Neural cell (in vitro differentiated cells): Measurements from ENCODE around the gene GALNT2. TPM values are rescaled to one million over a fixed set of nuclear protein-coding genes. Genes with fewer than 3 reads are reported as not detected.

Source experiments
- H2AFZ ChIP-seq: fragments of 200-600, 300-800 bp; sonication (generic), shearing (Covaris generic); 2 replicates; pipeline ENCODE4 v1.6.0; 2014; ENCODE audit warnings: low read depth, mild to moderate bottlenecking, antibody characterized with exemption, low read length, moderate library complexity
- H3F3A ChIP-seq: fragments of 200-600 bp; shearing (Covaris generic); 2 replicates; pipeline ENCODE4 v1.6.1; 2016; ENCODE audit warnings: mild to moderate bottlenecking, moderate library complexity, mixed read lengths, antibody characterized with exemption, low read length; ENCODE audit not compliant: insufficient read depth, poor library complexity, severe bottlenecking
- H3K27ac ChIP-seq: fragments of 200-600, 300-800 bp; sonication (generic), shearing (Covaris generic); 2 replicates; pipeline ENCODE4 v1.5.1; 2014; ENCODE audit warnings: mild to moderate bottlenecking, low read length, moderate library complexity
- H3K27me3 ChIP-seq: fragments of 300-800, 200-600 bp; sonication (generic), shearing (Covaris generic); 2 replicates; pipeline ENCODE4 v1.6.0; 2014; ENCODE audit warnings: mild to moderate bottlenecking, low read depth, low read length, moderate library complexity; ENCODE audit not compliant: insufficient read depth
- H3K36me3 ChIP-seq: fragments of 300-800, 200-600 bp; sonication (generic), shearing (Covaris generic); 2 replicates; pipeline ENCODE4 v1.5.1; 2014; ENCODE audit warnings: mild to moderate bottlenecking, antibody characterized with exemption, low read length, moderate library complexity; ENCODE audit not compliant: insufficient read depth
- H3K4me2 ChIP-seq: fragments of 300-800, 200-600 bp; sonication (generic), shearing (Covaris generic); 2 replicates; pipeline ENCODE4 v1.6.0; 2014; ENCODE audit warnings: mild to moderate bottlenecking, low read length
- H3K4me3 ChIP-seq: fragments of 300-800, 200-600 bp; sonication (generic), shearing (Covaris generic); 2 replicates; pipeline ENCODE4 v1.5.1; 2014; ENCODE audit warnings: mild to moderate bottlenecking, low read length, moderate library complexity
- H3K79me2 ChIP-seq: fragments of 200-600 bp; shearing (Covaris generic); replicated peaks from 2 replicates; pipeline ENCODE4 v1.6.0; 2014; ENCODE audit warnings: mild to moderate bottlenecking, low read length, moderate library complexity; ENCODE audit not compliant: insufficient read depth
- H3K9ac ChIP-seq: fragments of 300-800, 200-600 bp; sonication (generic), shearing (Covaris generic); 2 replicates; pipeline ENCODE4 v1.6.1; 2016; ENCODE audit warnings: mild to moderate bottlenecking, low read length, mixed read lengths
- H3K9me2 ChIP-seq: fragments of 200-600 bp; shearing (Covaris generic); 2 replicates; pipeline ENCODE4 v1.6.1; 2016; ENCODE audit warnings: mild to moderate bottlenecking, low read length, mixed read lengths; ENCODE audit not compliant: insufficient read depth
- H3K9me3 ChIP-seq: fragments of 200-600, 300-800 bp; sonication (generic), shearing (Covaris generic); 2 replicates; pipeline ENCODE4 v1.6.1; 2016; ENCODE audit warnings: mild to moderate bottlenecking, mixed run types, low read length, moderate library complexity, mixed read lengths
- H4K20me1 ChIP-seq: fragments of 200-600 bp; shearing (Covaris generic); 2 replicates; pipeline ENCODE4 v1.6.1; 2016; ENCODE audit warnings: mild to moderate bottlenecking, mixed run types; ENCODE audit not compliant: insufficient read depth
- EP300 ChIP-seq: fragments of 450-650 bp; conservative IDR thresholded peaks from 2 replicates; pipeline ENCODE4 v1.6.1; 2014; ENCODE audit warnings: antibody characterized with exemption, mild to moderate bottlenecking, moderate library complexity; ENCODE audit not compliant: poor library complexity, severe bottlenecking
- EZH2 ChIP-seq: fragments of 200-600, 300-800 bp; shearing (Covaris generic), sonication (generic); IDR thresholded peaks from 2 replicates; pipeline ENCODE4 v1.6.1; 2014; ENCODE audit warnings: antibody characterized with exemption, low read length, borderline replicate concordance, mild to moderate bottlenecking; ENCODE audit not compliant: insufficient read depth, poor library complexity, severe bottlenecking
- POLR2AphosphoS5 ChIP-seq: IDR thresholded peaks from 2 replicates; pipeline ENCODE4 v1.6.1; 2012
- RAD21 ChIP-seq: fragments of 450-650 bp; conservative IDR thresholded peaks from 2 replicates; pipeline ENCODE4 v1.6.1; 2014; ENCODE audit warnings: antibody characterized with exemption, mild to moderate bottlenecking, moderate library complexity
- SMC3 ChIP-seq: fragments of 450-650 bp; conservative IDR thresholded peaks from 2 replicates; pipeline ENCODE4 v1.6.1; 2014; ENCODE audit warnings: antibody characterized with exemption, mild to moderate bottlenecking, moderate library complexity; ENCODE audit not compliant: poor library complexity
- TAF1 ChIP-seq: IDR thresholded peaks from 2 replicates; pipeline ENCODE4 v1.6.1; 2012; ENCODE audit warnings: low read depth
- polyA plus RNA-seq: library from polyadenylated mRNA; depleted of rRNA; stranded (reverse); fragments of >200 nt; gene quantifications from 2 replicates; pipeline ENCODE4 v1.2.3, GENCODE V29; 2014
- TF ChIP-seq, protein P1 (sequence below): IDR thresholded peaks from 2 replicates; pipeline ENCODE4 v1.6.1; 2012; ENCODE audit warnings: borderline replicate concordance
- TF ChIP-seq, protein P2 (sequence below): fragments of 450-650 bp; IDR thresholded peaks from 2 replicates; pipeline ENCODE4 v1.5.1; 2014; ENCODE audit warnings: antibody characterized with exemption, mild to moderate bottlenecking, moderate library complexity; ENCODE audit not compliant: poor library complexity, severe bottlenecking

GALNT2 gene
- polyA plus RNA-seq, 1 donor from 2014 or later: 38.8 TPM

DNA sequence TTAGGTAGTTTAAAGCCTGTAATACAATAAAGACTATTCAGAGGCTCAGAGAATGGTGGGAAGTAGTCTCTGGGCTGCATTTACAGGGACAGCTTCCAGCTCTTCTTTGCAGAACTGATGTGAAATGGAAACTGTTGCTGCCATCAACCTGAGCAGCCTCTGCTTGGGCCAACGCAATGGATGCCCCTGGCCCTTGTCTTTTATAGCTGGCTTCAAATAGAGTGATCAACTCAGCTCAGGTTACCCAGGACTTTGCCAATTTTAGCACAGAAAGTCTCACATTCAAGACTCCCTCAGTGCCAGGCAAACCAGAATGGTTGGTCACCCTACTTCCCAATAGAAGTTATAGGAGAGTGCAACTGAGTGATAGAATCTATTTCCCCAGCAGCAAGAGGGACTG is 18.1 kb upstream of the GALNT2 start:
- H3K4me3 ChIP-seq: no peak overlapping the region
- no peak overlapping the region for H3K9ac ChIP-seq
- H2AFZ ChIP-seq: no peak overlapping the region
- no peaks in the 10 kb centered on the region for H4K20me1 ChIP-seq
- no peak overlapping the region for H3K27ac ChIP-seq
- H3F3A ChIP-seq: no peaks in the 10 kb centered on the region
- no peaks in the 10 kb centered on the region for H3K79me2 ChIP-seq
- no peaks in the 10 kb centered on the region for H3K9me2 ChIP-seq
- no peaks in the 10 kb centered on the region for H3K27me3 ChIP-seq
- no peak overlapping the region for H3K4me2 ChIP-seq
- TF ChIP-seq EP300: no peak
- TF ChIP-seq SMC3: no peak
- TF ChIP-seq, protein P1, sequence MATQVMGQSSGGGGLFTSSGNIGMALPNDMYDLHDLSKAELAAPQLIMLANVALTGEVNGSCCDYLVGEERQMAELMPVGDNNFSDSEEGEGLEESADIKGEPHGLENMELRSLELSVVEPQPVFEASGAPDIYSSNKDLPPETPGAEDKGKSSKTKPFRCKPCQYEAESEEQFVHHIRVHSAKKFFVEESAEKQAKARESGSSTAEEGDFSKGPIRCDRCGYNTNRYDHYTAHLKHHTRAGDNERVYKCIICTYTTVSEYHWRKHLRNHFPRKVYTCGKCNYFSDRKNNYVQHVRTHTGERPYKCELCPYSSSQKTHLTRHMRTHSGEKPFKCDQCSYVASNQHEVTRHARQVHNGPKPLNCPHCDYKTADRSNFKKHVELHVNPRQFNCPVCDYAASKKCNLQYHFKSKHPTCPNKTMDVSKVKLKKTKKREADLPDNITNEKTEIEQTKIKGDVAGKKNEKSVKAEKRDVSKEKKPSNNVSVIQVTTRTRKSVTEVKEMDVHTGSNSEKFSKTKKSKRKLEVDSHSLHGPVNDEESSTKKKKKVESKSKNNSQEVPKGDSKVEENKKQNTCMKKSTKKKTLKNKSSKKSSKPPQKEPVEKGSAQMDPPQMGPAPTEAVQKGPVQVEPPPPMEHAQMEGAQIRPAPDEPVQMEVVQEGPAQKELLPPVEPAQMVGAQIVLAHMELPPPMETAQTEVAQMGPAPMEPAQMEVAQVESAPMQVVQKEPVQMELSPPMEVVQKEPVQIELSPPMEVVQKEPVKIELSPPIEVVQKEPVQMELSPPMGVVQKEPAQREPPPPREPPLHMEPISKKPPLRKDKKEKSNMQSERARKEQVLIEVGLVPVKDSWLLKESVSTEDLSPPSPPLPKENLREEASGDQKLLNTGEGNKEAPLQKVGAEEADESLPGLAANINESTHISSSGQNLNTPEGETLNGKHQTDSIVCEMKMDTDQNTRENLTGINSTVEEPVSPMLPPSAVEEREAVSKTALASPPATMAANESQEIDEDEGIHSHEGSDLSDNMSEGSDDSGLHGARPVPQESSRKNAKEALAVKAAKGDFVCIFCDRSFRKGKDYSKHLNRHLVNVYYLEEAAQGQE: no peak
- H3K36me3 ChIP-seq: no peaks in the 10 kb centered on the region
- H3K9me3 ChIP-seq: no peaks in the 10 kb centered on the region

DNA sequence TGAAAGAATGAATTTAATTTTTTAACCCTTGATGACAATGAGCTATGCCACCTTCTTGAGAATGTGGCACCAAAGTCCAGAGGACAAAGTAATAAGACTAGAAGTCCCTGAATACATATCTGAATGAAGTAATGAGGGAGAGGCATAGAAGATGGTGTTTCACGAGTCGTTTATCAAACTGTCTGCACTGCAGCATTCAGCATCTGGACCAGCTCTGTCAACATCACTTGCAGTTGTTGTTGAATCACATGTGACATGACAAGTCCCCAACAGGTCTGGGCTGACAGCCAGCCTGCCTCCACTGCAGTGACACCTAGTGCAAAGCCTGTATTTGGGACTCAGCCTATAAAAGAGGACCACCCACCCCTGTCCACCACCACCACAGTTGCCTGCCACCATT is 17.3 kb upstream of the GALNT2 start:
- no peaks in the 10 kb centered on the region for H3K27me3 ChIP-seq
- H3K4me2 ChIP-seq: no peak overlapping the region
- no peaks in the 10 kb centered on the region for H3F3A ChIP-seq
- no peak overlapping the region for H2AFZ ChIP-seq
- TF ChIP-seq EZH2: no peak
- TF ChIP-seq, protein P2, sequence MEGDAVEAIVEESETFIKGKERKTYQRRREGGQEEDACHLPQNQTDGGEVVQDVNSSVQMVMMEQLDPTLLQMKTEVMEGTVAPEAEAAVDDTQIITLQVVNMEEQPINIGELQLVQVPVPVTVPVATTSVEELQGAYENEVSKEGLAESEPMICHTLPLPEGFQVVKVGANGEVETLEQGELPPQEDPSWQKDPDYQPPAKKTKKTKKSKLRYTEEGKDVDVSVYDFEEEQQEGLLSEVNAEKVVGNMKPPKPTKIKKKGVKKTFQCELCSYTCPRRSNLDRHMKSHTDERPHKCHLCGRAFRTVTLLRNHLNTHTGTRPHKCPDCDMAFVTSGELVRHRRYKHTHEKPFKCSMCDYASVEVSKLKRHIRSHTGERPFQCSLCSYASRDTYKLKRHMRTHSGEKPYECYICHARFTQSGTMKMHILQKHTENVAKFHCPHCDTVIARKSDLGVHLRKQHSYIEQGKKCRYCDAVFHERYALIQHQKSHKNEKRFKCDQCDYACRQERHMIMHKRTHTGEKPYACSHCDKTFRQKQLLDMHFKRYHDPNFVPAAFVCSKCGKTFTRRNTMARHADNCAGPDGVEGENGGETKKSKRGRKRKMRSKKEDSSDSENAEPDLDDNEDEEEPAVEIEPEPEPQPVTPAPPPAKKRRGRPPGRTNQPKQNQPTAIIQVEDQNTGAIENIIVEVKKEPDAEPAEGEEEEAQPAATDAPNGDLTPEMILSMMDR: no peak
- TF ChIP-seq TAF1: no peak
- no peak for TF ChIP-seq POLR2AphosphoS5
- TF ChIP-seq RAD21: no peak
- TF ChIP-seq, protein P1: no peak
- no peak for TF ChIP-seq EP300
- H3K4me3 ChIP-seq: no peak overlapping the region
- no peaks in the 10 kb centered on the region for H3K9me3 ChIP-seq
- no peaks in the 10 kb centered on the region for H4K20me1 ChIP-seq
- no peak overlapping the region for H3K9ac ChIP-seq
- no peak overlapping the region for H3K27ac ChIP-seq
- no peaks in the 10 kb centered on the region for H3K9me2 ChIP-seq
- H3K36me3 ChIP-seq: no peaks in the 10 kb centered on the region
- no peaks in the 10 kb centered on the region for H3K79me2 ChIP-seq
